Measurements from ENCODE around the gene G2E3. TPM values are rescaled to one million over a fixed set of nuclear protein-coding genes. Genes with fewer than 3 reads are reported as not detected.

G2E3 gene
- total and polyA plus RNA-seq, 4 donors: 2.4 to 14.0 (median 5.7) TPM

DNA sequence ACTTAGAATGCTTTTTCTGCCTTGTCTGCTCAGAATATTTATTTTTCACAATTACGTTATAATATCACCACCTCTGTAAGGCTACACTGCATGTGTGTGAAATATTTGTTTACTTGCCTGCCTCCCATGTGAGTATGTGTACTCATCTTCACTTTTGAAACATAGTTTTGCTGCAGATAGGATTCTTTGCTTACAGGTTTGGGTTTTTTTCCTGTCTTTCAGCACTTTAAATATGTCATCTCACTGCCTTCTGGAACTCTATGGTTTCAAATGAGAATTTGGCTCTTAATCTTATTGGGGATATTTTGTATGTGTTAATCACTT, 10.9 kb downstream of the G2E3 start:
- no peak for DNase-seq (ENCODE audit: low spot score)
- Histone ChIP-seq H3K4me1 (ENCODE audit: control insufficient read depth in 4 of 4, insufficient read depth in 4 of 4, low read length in 3 of 4) (no peaks in the 10 kb centered on the region), H3K9me3 (ENCODE audit: control insufficient read depth in 4 of 4, low read length in 3 of 4) (no peaks in the 10 kb centered on the region), H3K27me3 (ENCODE audit: control insufficient read depth in 4 of 4, insufficient read depth in 4 of 4, low read length in 3 of 4) (no peaks in the 10 kb centered on the region), H3K27ac (ENCODE audit: low read depth in 1 of 2, low read length in 2 of 2) (no peak overlapping the region), H3K9ac (ENCODE audit: low read depth in 1 of 2, low read length in 2 of 2) (no peak overlapping the region), H3K4me3 (ENCODE audit: low read depth in 1 of 3, low read length in 3 of 3) (no peak overlapping the region), H3K36me3 (ENCODE audit: control insufficient read depth in 4 of 4, insufficient read depth in 3 of 4, low read depth in 1 of 4, low read length in 3 of 4) (no peaks in the 10 kb centered on the region)
- 84% methylated on average over 1 of the region's 1 CpG for WGBS
- TF ChIP-seq HNF4A (conservative IDR thresholded peaks at IDR 0.05) (no peak), GABPA (IDR thresholded peaks at IDR 0.05 in 1 of 2, conservative IDR thresholded peaks at IDR 0.05 in 1 of 2) (no peak), FOXA1 (IDR thresholded peaks at IDR 0.05) (no peak), SP1 (IDR thresholded peaks at IDR 0.05) (no peak), EGR1 (IDR thresholded peaks at IDR 0.05; ENCODE audit: low read depth in 2 of 2) (no peak), NR2F2 (IDR thresholded peaks at IDR 0.05) (no peak), FOXA2 (IDR thresholded peaks at IDR 0.05) (no peak)
- TF ChIP-seq, protein P1, sequence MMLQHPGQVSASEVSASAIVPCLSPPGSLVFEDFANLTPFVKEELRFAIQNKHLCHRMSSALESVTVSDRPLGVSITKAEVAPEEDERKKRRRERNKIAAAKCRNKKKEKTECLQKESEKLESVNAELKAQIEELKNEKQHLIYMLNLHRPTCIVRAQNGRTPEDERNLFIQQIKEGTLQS (IDR thresholded peaks at IDR 0.05): no peak

DNA sequence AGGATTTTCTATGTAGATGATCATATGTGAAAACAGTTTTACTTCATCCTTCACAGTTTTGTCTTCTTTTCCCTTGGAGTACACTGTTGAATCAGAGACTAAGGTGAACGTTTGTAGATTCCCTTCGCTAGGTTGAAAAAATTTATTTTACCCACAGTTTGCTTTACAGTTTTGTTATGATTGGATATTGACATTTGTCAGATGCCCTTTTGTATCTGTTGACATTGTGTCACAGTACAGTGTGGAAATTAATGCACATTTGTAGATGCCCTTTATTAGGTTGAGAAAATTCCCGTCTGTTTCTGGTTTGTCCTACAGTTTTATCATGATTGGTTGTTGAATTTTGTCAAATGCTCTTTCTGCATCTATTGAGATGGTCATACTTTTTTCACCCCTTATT, 13.3 kb downstream of the G2E3 start:
- TF ChIP-seq RAD21 (IDR thresholded peaks at IDR 0.05): no peak
- no peak for TF ChIP-seq HNF4G (IDR thresholded peaks at IDR 0.05)
- TF ChIP-seq, protein P2, sequence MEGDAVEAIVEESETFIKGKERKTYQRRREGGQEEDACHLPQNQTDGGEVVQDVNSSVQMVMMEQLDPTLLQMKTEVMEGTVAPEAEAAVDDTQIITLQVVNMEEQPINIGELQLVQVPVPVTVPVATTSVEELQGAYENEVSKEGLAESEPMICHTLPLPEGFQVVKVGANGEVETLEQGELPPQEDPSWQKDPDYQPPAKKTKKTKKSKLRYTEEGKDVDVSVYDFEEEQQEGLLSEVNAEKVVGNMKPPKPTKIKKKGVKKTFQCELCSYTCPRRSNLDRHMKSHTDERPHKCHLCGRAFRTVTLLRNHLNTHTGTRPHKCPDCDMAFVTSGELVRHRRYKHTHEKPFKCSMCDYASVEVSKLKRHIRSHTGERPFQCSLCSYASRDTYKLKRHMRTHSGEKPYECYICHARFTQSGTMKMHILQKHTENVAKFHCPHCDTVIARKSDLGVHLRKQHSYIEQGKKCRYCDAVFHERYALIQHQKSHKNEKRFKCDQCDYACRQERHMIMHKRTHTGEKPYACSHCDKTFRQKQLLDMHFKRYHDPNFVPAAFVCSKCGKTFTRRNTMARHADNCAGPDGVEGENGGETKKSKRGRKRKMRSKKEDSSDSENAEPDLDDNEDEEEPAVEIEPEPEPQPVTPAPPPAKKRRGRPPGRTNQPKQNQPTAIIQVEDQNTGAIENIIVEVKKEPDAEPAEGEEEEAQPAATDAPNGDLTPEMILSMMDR (IDR thresholded peaks at IDR 0.05; ENCODE audit: low read depth, low read length, missing input control): no peak
- TF ChIP-seq, protein P3, sequence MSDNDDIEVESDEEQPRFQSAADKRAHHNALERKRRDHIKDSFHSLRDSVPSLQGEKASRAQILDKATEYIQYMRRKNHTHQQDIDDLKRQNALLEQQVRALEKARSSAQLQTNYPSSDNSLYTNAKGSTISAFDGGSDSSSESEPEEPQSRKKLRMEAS (IDR thresholded peaks at IDR 0.05): no peak
- TF ChIP-seq, protein P4, sequence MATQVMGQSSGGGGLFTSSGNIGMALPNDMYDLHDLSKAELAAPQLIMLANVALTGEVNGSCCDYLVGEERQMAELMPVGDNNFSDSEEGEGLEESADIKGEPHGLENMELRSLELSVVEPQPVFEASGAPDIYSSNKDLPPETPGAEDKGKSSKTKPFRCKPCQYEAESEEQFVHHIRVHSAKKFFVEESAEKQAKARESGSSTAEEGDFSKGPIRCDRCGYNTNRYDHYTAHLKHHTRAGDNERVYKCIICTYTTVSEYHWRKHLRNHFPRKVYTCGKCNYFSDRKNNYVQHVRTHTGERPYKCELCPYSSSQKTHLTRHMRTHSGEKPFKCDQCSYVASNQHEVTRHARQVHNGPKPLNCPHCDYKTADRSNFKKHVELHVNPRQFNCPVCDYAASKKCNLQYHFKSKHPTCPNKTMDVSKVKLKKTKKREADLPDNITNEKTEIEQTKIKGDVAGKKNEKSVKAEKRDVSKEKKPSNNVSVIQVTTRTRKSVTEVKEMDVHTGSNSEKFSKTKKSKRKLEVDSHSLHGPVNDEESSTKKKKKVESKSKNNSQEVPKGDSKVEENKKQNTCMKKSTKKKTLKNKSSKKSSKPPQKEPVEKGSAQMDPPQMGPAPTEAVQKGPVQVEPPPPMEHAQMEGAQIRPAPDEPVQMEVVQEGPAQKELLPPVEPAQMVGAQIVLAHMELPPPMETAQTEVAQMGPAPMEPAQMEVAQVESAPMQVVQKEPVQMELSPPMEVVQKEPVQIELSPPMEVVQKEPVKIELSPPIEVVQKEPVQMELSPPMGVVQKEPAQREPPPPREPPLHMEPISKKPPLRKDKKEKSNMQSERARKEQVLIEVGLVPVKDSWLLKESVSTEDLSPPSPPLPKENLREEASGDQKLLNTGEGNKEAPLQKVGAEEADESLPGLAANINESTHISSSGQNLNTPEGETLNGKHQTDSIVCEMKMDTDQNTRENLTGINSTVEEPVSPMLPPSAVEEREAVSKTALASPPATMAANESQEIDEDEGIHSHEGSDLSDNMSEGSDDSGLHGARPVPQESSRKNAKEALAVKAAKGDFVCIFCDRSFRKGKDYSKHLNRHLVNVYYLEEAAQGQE (IDR thresholded peaks at IDR 0.05): no peak
- no peak for TF ChIP-seq GABPA (IDR thresholded peaks at IDR 0.05 in 1 of 2, conservative IDR thresholded peaks at IDR 0.05 in 1 of 2)
- no peak for TF ChIP-seq RXRA (IDR thresholded peaks at IDR 0.05)
- no peak for TF ChIP-seq FOXA2 (IDR thresholded peaks at IDR 0.05)
- TF ChIP-seq SP1 (IDR thresholded peaks at IDR 0.05): no peak
- no peak for TF ChIP-seq JUND (IDR thresholded peaks at IDR 0.05)

More for the DNA sequence above, 13.3 kb downstream of the G2E3 start:
- WGBS: 89% methylated on average over 3 of the region's 3 CpGs
- H3K27me3 ChIP-seq (ENCODE audit: control insufficient read depth in 4 of 4, insufficient read depth in 4 of 4, low read length in 3 of 4): no peaks in the 10 kb centered on the region
- H3K4me3 ChIP-seq (ENCODE audit: low read depth in 1 of 3, low read length in 3 of 3): no peak overlapping the region
- H3K4me1 ChIP-seq (ENCODE audit: control insufficient read depth in 4 of 4, insufficient read depth in 4 of 4, low read length in 3 of 4): no peaks in the 10 kb centered on the region
- no peaks in the 10 kb centered on the region for H3K36me3 ChIP-seq (ENCODE audit: control insufficient read depth in 4 of 4, insufficient read depth in 3 of 4, low read depth in 1 of 4, low read length in 3 of 4)
- no peak for DNase-seq (ENCODE audit: low spot score)
- H3K27ac ChIP-seq (ENCODE audit: low read depth in 1 of 2, low read length in 2 of 2): no peak overlapping the region
- no peak overlapping the region for H3K9ac ChIP-seq (ENCODE audit: low read depth in 1 of 2, low read length in 2 of 2)
- H3K9me3 ChIP-seq (ENCODE audit: control insufficient read depth in 4 of 4, low read length in 3 of 4): no peaks in the 10 kb centered on the region
